ENCODE measurements around the gene MBD3.

MBD3 gene

DNA sequence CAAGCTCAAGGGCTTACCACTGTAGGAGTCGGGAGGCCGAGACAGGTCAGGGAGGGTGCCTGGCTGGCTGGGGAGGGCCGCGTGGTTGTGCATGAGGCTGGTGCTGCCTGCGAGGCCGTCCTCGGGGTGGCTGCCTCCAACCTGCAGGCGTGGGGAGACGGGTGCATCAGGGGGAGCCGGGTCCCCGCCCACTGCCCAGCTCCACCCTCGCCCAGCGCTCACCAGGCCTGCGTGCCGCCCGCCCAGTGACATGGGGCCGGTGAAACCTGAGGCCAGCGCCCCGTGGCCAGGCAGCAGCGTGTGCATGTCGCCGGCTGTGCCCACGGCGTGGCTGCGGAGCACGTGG, 26.4 kb upstream of the MBD3 start:
- DNase-seq (ENCODE audit: low read depth in 2 of 2) = no peak

DNA sequence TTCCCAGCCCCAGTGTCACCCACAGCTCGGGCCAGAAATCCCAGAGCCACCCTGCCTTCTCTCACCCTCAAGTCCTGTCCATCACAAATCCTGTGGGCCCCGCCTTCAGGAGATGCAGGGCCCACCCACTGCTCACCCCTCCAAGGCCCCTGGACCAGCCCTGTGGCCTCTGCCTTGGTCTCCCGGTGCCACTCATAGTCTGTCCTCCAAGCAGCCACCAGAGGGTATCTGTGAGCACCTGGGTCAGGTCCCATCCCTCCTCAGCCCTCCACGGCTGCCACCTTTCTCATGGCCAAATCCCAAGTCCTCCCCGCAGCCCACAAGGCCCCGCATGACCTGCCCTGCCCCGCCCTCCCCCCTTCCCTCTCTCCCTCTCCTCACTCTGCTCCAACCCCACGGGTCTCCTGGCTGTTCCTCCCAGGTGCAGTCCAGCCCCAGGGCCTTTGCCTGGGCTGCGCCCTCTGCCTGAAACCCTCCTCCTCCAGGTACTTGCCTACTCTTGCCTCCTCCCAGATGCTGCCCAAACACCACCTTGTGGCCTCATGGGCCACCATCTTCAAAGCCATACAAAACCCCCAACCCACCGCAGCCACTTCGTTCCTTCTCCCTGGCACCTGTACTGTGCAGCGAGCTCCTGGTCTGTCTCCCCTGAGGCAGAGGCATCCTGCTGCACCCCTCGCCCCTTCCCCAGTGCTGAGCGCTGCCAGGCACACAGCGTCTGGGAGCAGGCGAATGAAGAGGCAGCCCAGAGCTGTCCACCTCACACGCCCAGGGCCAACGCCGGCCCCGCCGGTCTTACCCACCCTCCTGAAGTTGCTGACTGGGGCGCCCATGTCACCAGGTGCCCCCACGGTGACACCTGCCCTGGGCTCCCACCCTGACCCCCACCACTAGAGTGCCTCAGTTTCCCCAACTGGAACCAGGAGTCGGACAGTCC, 25.8 kb upstream of the MBD3 start:
- no peak for DNase-seq (ENCODE audit: low read depth in 2 of 2)

DNA sequence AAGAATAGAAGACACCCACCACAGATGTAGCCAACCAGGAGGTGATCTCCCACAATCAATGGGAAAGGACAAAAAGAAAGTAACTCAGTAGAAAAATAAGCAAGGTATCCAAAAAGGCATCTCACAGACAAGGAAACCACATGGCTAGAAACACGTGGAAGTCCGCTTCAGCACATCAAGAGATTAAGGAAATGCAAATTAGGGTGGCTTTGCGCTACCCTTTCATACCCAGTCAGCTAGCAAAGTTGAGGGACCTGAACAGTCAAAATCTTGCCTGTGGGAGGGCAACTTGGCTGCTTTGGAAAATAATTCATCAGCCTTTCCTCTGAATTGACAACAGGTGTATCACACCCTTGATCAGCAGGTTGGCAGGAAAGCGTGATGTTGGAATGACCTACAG, 24.2 kb upstream of the MBD3 start:
- DNase-seq (ENCODE audit: low read depth in 2 of 2) = no peak

DNA sequence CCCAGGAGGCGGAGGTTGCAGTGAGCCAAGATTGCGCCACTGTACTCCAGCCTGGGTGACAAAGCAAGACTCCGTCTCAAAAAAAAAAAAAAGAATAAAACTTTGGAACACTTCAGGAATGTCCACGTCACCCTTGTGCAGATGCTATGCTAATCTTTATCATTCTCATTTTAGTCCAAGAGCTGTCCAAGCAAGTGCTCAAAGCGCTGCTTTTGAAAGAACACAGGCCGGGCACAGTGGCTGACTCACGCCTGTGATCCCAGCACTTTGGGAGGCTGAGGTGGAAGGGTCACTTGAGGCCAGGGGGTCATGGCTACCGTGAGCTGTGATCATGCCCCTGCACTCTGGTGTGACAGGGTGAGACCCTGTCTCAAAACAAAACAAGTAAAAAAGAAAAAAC, 23.7 kb upstream of the MBD3 start:
- DNase-seq (ENCODE audit: low read depth in 2 of 2) = no peak

DNA sequence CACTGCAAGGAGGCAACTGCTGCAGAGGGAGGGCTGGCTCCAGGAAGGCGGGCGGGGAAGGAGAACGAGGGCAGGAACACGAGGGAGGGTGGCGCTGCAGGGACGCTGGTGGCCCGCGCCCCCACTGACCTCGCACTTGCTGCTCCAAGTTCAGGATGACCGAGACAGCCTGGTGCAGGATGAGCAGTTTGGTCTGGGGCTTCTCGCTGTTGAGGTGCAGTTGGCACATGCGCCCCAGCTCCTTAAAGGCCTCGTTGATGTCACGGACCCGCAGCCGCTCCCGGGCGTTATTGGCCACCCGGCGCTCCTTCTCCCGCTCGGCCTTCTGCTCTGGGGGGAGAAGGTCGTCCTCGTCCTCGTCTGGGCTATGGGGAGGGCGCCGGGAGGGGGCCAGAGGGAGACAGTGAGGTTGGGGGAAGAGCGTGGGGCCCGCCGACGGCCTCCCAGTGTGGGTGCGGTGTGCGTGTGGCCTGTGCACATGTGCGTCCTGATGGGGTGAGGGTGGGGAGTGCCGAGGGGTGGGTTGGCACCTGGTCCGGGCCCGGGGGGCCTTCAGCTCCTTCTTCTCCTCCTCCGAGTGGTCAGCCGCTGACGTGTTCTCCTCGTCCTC, 22.6 kb upstream of the MBD3 start:
- DNase-seq (ENCODE audit: low read depth in 2 of 2) = no peak

DNA sequence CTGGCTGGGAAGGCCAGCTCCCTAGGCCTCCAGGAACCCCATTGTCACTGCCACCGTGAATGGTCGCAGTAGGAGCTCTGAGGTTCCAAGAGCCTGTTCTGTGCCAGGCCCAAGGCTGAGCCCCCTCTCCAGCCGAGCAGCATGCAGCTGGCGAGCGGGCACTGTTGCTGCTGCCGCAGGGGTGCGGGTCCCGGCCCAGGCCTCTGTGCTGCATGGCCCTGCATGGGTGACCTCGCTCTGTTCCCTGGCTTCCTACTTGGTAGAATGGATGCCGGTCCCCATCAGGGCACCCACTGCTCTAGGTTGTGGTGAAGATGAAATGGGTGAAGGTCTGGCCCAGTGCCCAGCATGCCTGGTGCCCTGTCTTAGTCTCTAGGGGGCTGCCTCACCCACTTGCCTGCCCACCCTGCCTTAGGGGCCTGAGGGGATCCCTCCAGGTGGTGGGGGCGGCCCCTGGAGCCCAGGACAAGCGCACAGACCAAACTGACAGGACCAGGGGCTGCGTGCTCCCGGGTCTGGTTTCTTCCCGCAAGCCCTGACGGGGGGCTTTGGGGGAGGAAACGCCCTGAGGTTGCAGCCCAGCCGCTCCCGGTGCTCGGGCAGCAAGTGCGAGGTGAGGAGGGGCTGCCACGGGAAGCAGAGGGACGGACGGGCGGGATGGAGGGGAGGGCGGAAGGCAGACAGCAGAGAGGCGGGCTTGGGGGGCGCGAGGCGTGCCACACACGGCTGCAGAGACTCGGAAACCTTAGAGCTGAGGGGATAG, 21.3 kb upstream of the MBD3 start:
- DNase-seq (ENCODE audit: low read depth in 2 of 2) = no peak

DNA sequence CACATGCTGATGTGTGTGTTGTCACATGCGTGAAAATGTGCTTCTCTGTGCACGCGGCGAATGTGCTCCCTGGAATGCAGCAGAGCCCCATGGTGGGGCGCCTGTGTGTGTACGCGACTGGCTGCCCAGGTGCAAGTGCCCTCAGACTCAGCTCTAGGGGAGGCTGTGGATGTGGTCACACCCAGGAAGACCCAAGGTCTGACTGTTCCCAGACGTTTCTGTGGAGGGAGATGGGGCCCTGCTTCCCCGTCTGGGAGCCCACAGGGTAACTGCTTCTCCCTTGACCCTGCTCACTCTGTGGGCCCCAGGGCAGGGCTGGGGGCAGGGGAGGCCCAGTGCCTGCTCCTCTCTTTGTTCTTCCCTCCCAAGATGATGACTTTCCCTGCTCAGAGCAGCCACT, 20.5 kb upstream of the MBD3 start:
- DNase-seq (ENCODE audit: low read depth in 2 of 2) = no peak

DNA sequence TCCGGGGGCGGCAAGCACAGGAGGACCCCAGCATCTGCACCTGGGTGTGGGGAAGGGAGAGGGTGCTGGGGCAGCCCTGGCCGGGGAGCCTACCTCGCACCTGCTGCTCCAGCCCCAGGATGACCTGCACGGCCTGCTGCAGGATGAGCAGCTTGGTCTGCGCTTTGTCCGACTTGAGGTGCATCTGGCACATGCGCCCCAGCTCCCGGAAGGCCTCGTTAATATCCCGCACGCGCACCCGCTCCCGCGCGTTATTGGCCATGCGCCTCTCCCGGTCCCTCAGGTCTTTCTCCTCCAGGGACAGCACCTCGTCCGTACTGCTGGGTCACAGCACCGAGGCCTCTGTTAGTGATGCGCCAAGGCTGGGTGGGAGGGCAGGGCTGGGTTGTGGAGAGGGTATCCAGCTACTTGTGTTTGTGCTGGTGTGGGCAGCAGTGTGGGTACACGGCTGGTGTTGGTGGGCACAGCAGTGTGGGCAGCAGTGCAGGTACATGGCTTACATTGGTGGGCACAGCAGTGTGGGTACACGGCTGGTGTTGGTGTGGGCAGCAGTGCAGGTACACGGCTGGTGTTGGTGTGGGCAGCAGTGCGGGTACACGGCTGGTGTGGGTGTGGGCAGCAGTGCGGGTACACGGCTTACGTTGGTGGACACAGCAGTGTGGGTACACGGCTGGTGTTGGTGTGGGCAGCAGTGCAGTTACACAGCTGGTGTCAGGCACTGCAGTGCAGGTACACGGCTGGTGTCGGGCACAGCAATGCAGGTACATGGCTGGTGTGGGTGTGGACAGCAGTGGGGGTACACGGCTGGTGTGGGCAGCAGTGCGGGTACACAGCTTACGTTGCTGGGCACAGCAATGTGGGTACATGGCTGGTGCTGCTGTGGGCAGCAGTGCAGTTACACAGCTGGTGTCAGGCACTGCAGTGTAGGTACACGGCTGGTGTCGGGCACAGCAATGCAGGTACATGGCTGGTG, 19.7 kb upstream of the MBD3 start:
- DNase-seq (ENCODE audit: low read depth in 2 of 2) = no peak

DNA sequence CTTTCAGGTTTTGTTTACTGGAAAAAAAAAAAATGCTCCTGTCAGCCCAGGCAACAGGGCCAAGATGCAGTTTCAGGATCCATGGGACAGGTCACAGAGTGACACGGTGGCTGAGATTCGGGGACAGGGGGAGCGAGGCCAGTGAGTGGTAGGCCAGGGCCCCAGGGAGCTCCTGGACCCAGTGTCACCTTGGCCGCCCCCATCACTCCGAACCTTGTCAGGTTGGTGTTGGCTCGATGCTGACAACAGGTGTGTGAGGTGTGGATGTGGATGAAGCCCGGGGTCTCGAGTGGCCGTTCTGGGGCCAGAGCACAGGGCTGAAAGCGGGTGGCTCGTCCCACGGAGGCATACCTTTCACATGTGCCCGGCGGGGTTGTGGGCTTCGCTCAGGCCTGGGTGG, 18.7 kb upstream of the MBD3 start:
- no peak for DNase-seq (ENCODE audit: low read depth in 2 of 2)

DNA sequence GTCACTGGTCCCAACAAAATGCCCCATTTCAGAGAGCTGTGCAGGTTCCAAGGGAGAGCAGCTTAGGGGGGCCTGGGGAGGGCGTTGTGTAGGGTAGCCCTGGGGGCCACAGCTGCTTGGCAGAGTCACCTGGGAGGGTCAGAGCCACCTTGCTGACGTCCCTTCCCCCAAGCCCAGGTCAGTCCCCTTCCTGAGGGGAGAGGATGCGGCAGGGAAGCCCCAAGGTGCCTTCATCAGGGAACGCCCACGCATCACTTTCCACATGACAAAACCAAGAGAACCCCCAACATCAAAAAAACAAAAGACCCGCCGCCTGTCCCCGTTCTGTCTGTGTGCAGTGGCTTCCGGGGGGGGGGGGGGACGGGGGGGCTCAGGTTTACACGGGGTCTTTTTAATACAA, 17.9 kb upstream of the MBD3 start:
- DNase-seq (ENCODE audit: low read depth in 2 of 2) = peak in 1 of 2 donors; percentile 14

DNA sequence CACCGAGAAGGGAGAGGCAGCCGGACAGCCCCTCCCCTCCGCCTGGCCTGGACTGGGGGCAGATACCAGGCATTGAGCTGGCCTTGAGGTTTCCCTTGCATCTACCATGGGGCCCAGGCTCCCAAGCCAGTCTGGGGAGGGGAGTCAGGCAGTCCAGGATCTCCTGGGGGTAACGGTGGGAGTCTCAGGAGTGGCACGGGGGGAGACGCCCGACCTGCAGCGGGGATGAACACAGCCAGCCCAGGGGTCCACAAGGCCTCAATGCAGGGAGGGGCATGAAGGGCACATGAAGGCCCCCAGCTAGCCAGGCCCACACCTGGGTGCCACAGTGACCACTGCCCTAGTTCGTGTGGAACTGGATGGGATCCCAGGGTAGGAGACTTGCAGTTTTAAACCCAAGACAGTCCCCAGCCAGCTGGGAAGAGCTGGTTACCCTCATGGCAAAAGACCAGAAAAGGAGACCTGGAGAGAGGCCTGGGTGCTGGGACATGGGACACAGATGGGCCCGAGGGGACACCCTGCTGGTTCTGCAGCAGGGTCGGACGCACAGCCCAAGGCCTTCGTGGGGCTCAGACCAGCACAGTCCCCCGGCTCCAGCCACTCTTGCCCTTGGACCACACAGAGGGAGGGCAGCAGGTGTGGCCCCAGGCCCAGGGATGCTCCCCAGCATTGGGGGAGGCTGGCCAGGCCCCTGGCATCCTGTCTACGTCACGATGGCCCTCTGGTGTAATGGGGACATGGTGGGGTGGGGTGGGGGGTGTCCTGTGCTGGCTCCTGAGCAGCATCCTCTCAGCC, 17.2 kb upstream of the MBD3 start:
- DNase-seq (ENCODE audit: low read depth in 2 of 2) = no peak

DNA sequence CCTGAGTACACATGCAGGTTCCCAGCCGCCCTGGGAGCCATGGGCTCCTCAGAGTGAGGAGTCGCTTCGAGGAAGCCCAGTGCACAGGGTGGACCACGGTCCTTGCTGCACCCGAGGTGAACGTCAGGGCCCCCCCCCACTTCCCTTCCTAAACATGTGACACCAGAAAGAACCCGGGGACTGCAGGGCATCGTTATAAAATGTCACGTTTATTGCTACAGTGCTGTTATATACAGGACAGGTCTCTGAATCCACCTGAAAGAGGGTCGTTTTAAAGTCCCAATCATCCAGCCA, 16.4 kb upstream of the MBD3 start:
- DNase-seq (ENCODE audit: low read depth in 2 of 2) = no peak

DNA sequence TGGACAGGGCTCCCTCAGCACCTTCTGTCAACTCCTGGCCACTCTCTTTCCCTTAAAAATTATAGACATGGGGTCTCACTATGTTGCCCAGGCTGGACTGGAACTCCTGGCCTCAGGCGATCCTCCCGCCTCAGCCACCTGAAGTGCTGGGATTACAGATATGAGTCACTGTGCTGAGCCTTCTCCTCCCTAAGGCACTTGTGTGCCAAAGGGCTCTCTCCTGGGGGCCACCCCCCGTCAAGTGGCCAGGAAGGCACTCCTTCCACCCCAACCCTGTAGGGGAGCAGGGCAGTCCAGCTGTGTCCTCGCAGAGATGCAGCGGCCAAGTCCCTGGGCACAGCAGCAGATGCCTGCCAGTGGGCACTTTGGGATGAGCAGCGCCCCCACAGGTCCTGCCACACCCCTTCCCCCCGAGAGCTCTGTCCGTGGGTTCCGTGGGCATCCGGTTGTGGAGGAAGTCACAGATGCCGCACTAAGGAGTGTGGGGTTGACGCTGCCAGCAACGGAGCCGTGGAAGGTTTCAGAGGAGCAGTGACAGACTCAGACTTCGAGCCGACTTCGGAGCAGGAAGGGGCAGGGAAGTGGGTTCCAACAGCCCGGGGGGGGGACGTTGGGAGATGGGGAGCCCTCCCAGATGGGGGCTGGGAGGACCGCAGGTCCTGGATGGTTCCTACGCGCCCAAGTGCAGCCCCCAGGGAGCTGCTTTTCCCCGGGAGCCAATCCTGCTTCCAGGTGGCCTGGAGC, 15.9 kb upstream of the MBD3 start:
- no peak for DNase-seq (ENCODE audit: low read depth in 2 of 2)

DNA sequence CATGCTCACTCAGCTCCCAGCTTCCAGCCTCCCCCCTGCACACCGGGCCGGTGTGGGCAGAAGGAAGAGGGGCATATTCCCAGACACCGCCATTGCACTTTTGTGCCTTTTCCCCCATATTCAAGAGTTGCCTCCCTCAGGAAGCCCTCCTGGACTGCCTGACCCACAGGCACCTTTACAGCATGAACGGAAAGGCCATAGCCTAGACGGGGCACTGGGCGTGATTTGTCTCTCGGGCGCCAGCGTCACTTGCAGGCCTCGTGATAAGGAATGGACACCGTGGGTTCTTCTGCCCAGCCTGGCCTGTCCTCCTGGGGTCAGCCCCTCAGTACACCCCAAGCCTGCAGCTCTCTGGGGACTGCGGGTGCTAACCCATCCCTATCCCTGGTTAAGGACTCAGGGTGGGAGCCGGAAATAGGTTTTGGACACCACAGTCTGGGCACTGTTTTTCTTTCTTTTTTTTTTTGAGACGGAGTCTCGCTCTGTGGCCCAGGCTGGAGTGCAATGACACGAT, 13.5 kb upstream of the MBD3 start:
- no peak for DNase-seq (ENCODE audit: low read depth in 2 of 2)

DNA sequence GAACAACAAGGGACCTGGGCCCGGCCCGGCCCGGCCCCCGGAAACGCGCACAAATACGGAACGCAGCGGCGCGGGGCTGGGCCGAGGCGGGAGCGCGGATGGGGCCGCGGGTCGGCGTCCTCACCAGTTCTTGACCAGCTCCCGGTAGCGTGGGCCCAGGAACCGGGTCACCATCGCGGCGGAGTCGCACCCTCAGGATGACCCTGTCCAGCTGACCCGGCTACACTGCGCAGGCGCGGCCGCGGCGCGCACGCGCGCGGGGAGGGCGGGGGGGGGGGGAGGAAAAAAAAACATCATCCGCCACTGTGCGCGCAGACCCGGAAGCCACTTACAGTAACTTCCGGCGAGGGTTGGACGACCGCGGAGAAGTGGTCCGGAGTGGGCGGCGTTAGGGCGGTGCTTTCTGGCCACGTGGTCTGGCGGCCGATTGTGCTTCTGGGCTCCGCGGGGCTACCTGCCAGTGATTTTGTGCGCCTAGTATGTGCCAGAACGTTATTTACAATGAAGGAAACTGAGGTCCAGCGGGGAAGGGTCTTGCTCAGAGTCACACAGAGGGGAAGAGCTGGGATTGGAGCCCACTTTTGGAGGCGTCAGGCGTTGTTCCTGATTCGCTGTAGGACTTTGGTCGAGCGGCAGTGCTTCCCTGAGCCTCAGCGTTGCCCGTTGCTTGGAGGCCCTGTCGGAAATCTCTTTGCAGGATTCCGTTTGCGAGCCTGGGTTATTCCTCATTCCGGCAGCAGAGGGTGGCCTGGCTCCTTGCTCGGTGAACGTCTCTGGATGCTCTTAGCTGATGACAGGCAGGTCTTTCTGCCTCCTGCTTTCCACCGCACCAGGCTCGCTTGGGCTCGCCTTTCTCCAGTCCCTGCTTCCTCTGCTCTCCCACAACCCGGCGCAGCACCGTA, 12.8 kb upstream of the MBD3 start, which contains the start of gene UQCR11:
UQCR11 (minus strand) TSS at position 227 of the 902 bp plus-strand sequence; CDS start at position 174, 53 bp downstream.
- peak; percentile 84 to 88 for DNase-seq (ENCODE audit: low read depth in 2 of 2)

DNA sequence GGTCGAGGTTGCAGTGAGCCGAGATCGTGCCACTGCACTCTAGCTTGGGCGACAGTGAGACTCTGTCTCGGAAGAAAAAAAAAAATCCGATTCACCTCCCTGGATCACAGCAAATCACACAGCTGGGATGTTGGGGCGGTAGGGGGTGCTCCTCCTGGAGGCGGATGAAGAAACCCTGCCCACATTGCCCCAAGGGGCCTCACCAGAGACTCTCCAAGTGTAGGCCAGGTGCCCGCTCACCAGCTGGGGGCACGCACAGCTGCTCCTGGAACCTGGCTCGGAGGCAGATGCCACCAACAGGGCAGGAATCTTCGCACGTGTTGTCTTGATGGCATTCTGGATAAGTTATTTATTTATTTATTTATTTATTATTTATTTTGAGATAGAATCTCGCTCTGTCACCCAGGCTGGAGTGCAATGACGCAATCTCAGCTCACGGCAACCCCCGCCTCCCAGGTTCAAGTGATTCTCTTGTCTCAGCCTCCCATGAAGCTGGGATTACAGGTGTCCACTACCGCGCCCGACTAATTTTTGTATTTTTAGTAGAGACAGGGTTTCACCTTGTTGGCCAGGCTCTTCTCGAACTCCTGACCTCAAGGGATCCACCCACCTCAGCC, 9.5 kb upstream of the MBD3 start:
- DNase-seq (ENCODE audit: low read depth in 2 of 2) = no peak

DNA sequence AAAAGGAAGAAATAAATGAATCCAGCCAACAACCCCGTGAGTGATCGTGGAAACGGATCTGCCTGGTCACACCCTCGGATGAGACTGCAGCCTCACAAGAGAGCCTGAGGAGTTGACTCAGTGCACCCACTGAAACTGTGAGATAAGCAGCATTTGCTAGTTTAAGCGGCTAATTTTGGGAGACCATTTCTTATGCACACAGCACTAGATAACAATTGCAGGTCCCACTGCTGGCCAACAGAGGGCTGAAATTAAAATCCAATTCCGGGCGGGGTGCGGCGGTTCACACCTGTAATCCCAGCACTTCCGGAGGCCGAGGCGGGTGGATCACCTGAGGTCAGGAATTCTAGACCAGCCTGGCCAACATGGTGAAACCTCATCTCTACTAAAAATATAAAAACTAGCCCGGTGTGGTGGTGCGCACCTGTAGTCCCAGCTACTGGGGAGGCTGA, 9.0 kb upstream of the MBD3 start:
- no peak for DNase-seq (ENCODE audit: low read depth in 2 of 2)

DNA sequence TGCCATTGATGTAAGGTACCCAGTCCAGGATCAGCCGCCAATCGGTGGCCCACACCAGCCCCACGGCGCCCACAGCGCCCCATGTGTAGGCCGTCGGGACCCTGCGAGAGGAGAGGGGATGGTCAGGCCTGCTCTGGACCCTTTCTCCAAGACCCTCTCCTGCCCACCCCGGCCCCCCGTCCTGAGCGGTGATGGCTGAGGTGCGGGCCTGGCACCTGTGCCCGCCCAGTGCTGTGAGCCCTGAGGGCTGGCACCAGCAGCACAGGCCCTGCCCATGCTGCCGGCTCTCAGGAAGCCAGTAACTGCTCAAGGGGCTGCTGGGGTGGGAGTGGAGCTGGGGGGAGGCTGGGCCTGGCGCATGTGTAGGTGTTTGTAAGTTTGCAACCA, 6.8 kb upstream of the MBD3 start:
- no peak for DNase-seq (ENCODE audit: low read depth in 2 of 2)

Measured in stimulated activated CD8-positive, alpha-beta memory T cell treated with anti-CD3 and anti-CD28 coated beads, Interleukin-15, amount 100 ng/mL, for 4 hours (primary cell).